WTC11 (cell line): ENCODE results near the gene KDM1A. TPM values are rescaled to one million over a fixed set of nuclear protein-coding genes. Genes with fewer than 3 reads are reported as not detected.
A peak's percentile ranks its signal among the peaks of the same experiment; 100 is the strongest.

Experiments
- ATAC-seq: fragments of 200-7000 bp; cut with Tn5 transposase; 2 replicates; pipeline ENCODE4 v1.10.0; 2021; ENCODE audit warnings: mild to moderate bottlenecking, moderate library complexity
- CTCF ChIA-PET: fragments of 300-600 bp; sonication (Branson Sonifier 250); formaldehyde crosslinking; loops from one replicate; lab custom pipeline; 2021; ENCODE audit warnings: antibody characterized with exemption; lab: Charles Lee
- POLR2A ChIA-PET: fragments of 350-600 bp; sonication (Branson Sonifier 250); formaldehyde crosslinking; loops from one replicate; lab custom pipeline; 2021; ENCODE audit warnings: antibody characterized with exemption; lab: Charles Lee
- DNase-seq: peaks from one replicate; pipeline ENCODE4 v3.0.0; 2021; ENCODE audit warnings: low spot score
- H3K27ac Mint-ChIP-seq: 2 replicates; pipeline ENCODE4 v1.8.0; 2021; ENCODE audit warnings: mixed read lengths
- H3K27me3 Mint-ChIP-seq: 2 replicates; pipeline ENCODE4 v1.8.0; 2021; ENCODE audit warnings: low read depth, mild to moderate bottlenecking, moderate library complexity, mixed read lengths
- H3K36me3 Mint-ChIP-seq: 2 replicates; pipeline ENCODE4 v1.8.0; 2021; ENCODE audit warnings: mixed read lengths
- H3K4me1 Mint-ChIP-seq: 2 replicates; pipeline ENCODE4 v1.8.0; 2022; ENCODE audit warnings: mixed read lengths
- H3K4me3 Mint-ChIP-seq: 2 replicates; pipeline ENCODE4 v1.8.0; 2021; ENCODE audit warnings: mild to moderate bottlenecking, moderate library complexity, mixed read lengths
- H3K9me3 Mint-ChIP-seq: 2 replicates; pipeline ENCODE4 v1.8.0; 2021; ENCODE audit warnings: mixed read lengths
- CREB1 ChIP-seq: sonication (generic); formaldehyde crosslinking; IDR thresholded peaks from 2 replicates; pipeline ENCODE4 v1.8.0; 2023; ENCODE audit warnings: mild to moderate bottlenecking, missing genetic modification reagents
- CREM ChIP-seq: sonication (generic); formaldehyde crosslinking; IDR thresholded peaks from 2 replicates; pipeline ENCODE4 v1.8.1; 2022; ENCODE audit warnings: mild to moderate bottlenecking, missing genetic modification reagents, moderate library complexity
- EMX1 ChIP-seq: fragments of 250-450 bp; sonication (Bioruptor Pico); IDR thresholded peaks from 2 replicates; pipeline ENCODE4 v1.8.0; 2021; ENCODE audit warnings: mild to moderate bottlenecking
- FOXK1 ChIP-seq: sonication (generic); formaldehyde crosslinking; IDR thresholded peaks from 2 replicates; pipeline ENCODE4 v1.8.0; 2022; ENCODE audit warnings: mild to moderate bottlenecking, moderate library complexity, missing genetic modification reagents
- MXD4 ChIP-seq: fragments of 250-450 bp; sonication (Bioruptor Pico); IDR thresholded peaks from 2 replicates; pipeline ENCODE4 v1.8.0; 2021; ENCODE audit warnings: mild to moderate bottlenecking, moderate library complexity, borderline replicate concordance
- MYBL2 ChIP-seq: sonication (generic); formaldehyde crosslinking; IDR thresholded peaks from 2 replicates; pipeline ENCODE4 v1.8.1; 2023; ENCODE audit warnings: mild to moderate bottlenecking, moderate library complexity, missing genetic modification reagents
- NR2C2 ChIP-seq: sonication (generic); formaldehyde crosslinking; IDR thresholded peaks from 2 replicates; pipeline ENCODE4 v1.8.0; 2022; ENCODE audit warnings: mild to moderate bottlenecking, missing genetic modification reagents
- RELA ChIP-seq: sonication (generic); formaldehyde crosslinking; IDR thresholded peaks from 2 replicates; pipeline ENCODE4 v1.8.1; 2022; ENCODE audit warnings: missing genetic modification reagents, mild to moderate bottlenecking, borderline replicate concordance
- SMAD4 ChIP-seq: sonication (generic); formaldehyde crosslinking; IDR thresholded peaks from 2 replicates; pipeline ENCODE4 v1.8.0; 2022; ENCODE audit warnings: mild to moderate bottlenecking, missing genetic modification reagents
- SP1 ChIP-seq: sonication (generic); formaldehyde crosslinking; conservative IDR thresholded peaks from 2 replicates; pipeline ENCODE4 v1.8.1; 2022; ENCODE audit warnings: missing genetic modification reagents
- TP53 ChIP-seq: sonication (generic); formaldehyde crosslinking; IDR thresholded peaks from 2 replicates; pipeline ENCODE4 v1.8.1; 2023; ENCODE audit warnings: mild to moderate bottlenecking, missing genetic modification reagents
- ZBTB21 ChIP-seq: sonication (generic); formaldehyde crosslinking; IDR thresholded peaks from 2 replicates; pipeline ENCODE4 v1.8.1; 2023; ENCODE audit warnings: mild to moderate bottlenecking, missing genetic modification reagents, borderline replicate concordance
- ZNF232 ChIP-seq: sonication (generic); formaldehyde crosslinking; IDR thresholded peaks from 2 replicates; pipeline ENCODE4 v1.8.0; 2022; ENCODE audit warnings: mild to moderate bottlenecking, missing genetic modification reagents
- ZNF263 ChIP-seq: sonication (generic); formaldehyde crosslinking; IDR thresholded peaks from 2 replicates; pipeline ENCODE4 v1.8.1; 2022; ENCODE audit warnings: low read depth, mild to moderate bottlenecking, moderate library complexity, missing genetic modification reagents
- ZNF416 ChIP-seq: fragments of 250-450 bp; sonication (Bioruptor Pico); IDR thresholded peaks from 2 replicates; pipeline ENCODE4 v1.9.0; 2021; ENCODE audit warnings: mild to moderate bottlenecking, inconsistent platforms
- ZNF671 ChIP-seq: fragments of 250-450 bp; sonication (Bioruptor Pico); IDR thresholded peaks from 2 replicates; pipeline ENCODE4 v1.8.0; 2021; ENCODE audit warnings: mild to moderate bottlenecking
- total RNA-seq: library from RNA; stranded (reverse); gene quantifications from 3 replicates; pipeline ENCODE4 v1.2.3, GENCODE V29; 2021
- TF ChIP-seq, protein P1 (sequence below): sonication (generic); formaldehyde crosslinking; IDR thresholded peaks from 2 replicates; pipeline ENCODE4 v1.8.0; 2022; ENCODE audit warnings: mild to moderate bottlenecking, missing genetic modification reagents
- TF ChIP-seq, protein P2 (sequence below): sonication (generic); formaldehyde crosslinking; conservative IDR thresholded peaks from 2 replicates; pipeline ENCODE4 v1.8.1; 2023; ENCODE audit warnings: mild to moderate bottlenecking, low read depth, missing genetic modification reagents, moderate library complexity
- TF ChIP-seq, protein P3 (sequence below): fragments of 250-450 bp; sonication (Bioruptor Pico); IDR thresholded peaks from 2 replicates; pipeline ENCODE4 v1.9.0; 2021; ENCODE audit warnings: mild to moderate bottlenecking
- TF ChIP-seq, protein P4 (sequence below): sonication (generic); formaldehyde crosslinking; conservative IDR thresholded peaks from 2 replicates; pipeline ENCODE4 v1.8.1; 2022; ENCODE audit warnings: mild to moderate bottlenecking, missing genetic modification reagents
- TF ChIP-seq, protein P5 (sequence below): sonication (generic); formaldehyde crosslinking; IDR thresholded peaks from 2 replicates; pipeline ENCODE4 v1.8.1; 2023; ENCODE audit warnings: mild to moderate bottlenecking, moderate library complexity, missing genetic modification reagents
- TF ChIP-seq, protein P6 (sequence below): sonication (generic); formaldehyde crosslinking; IDR thresholded peaks from 2 replicates; pipeline ENCODE4 v1.8.0; 2022; ENCODE audit warnings: mild to moderate bottlenecking, missing genetic modification reagents
- TF ChIP-seq, protein P7 (sequence below): sonication (generic); formaldehyde crosslinking; IDR thresholded peaks from 2 replicates; pipeline ENCODE4 v1.8.1; 2023; ENCODE audit warnings: mild to moderate bottlenecking, missing genetic modification reagents, moderate library complexity

The KDM1A gene
- total RNA-seq, 1 experiment from 2014 or later, result 226 TPM

DNA sequence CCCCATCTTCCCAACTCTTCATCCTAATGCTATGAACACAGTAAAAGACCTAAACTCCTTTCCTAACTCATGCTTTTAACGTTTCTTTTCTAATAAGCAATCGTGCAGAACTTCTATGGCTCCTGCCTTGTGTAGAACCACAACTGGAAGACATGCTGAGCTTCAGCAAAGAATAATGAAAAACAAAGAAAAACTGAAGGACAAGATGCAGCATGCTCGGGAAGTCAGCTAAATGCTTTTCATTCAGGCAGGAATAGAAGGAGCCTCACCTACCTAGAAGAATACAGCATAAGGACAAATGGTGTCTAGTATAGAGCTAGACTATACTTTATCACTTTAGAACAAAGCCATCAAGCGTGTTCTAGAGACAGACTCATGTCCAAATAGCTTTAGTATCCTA lies 103.5 kb downstream of the KDM1A start:
- H3K4me3 Mint-ChIP-seq, result no peak overlapping the region
- TF ChIP-seq MYBL2 (CRISPR knock-in tag), result no peak
- no peak for TF ChIP-seq NR2C2 (CRISPR knock-in tag)
- TF ChIP-seq ZNF263 (CRISPR knock-in tag), result no peak
- no peak for TF ChIP-seq ZNF671
- no peak for TF ChIP-seq ZNF416
- TF ChIP-seq, protein P1, sequence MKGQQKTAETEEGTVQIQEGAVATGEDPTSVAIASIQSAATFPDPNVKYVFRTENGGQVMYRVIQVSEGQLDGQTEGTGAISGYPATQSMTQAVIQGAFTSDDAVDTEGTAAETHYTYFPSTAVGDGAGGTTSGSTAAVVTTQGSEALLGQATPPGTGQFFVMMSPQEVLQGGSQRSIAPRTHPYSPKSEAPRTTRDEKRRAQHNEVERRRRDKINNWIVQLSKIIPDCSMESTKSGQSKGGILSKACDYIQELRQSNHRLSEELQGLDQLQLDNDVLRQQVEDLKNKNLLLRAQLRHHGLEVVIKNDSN (CRISPR knock-in tag), result no peak
- TF ChIP-seq FOXK1 (CRISPR knock-in tag), result no peak
- TF ChIP-seq, protein P2, sequence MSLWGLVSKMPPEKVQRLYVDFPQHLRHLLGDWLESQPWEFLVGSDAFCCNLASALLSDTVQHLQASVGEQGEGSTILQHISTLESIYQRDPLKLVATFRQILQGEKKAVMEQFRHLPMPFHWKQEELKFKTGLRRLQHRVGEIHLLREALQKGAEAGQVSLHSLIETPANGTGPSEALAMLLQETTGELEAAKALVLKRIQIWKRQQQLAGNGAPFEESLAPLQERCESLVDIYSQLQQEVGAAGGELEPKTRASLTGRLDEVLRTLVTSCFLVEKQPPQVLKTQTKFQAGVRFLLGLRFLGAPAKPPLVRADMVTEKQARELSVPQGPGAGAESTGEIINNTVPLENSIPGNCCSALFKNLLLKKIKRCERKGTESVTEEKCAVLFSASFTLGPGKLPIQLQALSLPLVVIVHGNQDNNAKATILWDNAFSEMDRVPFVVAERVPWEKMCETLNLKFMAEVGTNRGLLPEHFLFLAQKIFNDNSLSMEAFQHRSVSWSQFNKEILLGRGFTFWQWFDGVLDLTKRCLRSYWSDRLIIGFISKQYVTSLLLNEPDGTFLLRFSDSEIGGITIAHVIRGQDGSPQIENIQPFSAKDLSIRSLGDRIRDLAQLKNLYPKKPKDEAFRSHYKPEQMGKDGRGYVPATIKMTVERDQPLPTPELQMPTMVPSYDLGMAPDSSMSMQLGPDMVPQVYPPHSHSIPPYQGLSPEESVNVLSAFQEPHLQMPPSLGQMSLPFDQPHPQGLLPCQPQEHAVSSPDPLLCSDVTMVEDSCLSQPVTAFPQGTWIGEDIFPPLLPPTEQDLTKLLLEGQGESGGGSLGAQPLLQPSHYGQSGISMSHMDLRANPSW (CRISPR knock-in tag), result no peak
- TF ChIP-seq, protein P3, sequence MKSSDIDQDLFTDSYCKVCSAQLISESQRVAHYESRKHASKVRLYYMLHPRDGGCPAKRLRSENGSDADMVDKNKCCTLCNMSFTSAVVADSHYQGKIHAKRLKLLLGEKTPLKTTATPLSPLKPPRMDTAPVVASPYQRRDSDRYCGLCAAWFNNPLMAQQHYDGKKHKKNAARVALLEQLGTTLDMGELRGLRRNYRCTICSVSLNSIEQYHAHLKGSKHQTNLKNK, result no peak
- TF ChIP-seq SMAD4 (CRISPR knock-in tag), result no peak
- no peak for TF ChIP-seq CREB1 (CRISPR knock-in tag)
- no peak for TF ChIP-seq ZBTB21
- TF ChIP-seq EMX1 (CRISPR knock-in tag), result no peak
- TF ChIP-seq SP1 (CRISPR knock-in tag), result no peak
- TF ChIP-seq TP53 (CRISPR knock-in tag), result no peak
- TF ChIP-seq RELA (CRISPR knock-in tag), result no peak
- TF ChIP-seq, protein P4, sequence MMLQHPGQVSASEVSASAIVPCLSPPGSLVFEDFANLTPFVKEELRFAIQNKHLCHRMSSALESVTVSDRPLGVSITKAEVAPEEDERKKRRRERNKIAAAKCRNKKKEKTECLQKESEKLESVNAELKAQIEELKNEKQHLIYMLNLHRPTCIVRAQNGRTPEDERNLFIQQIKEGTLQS (CRISPR knock-in tag), result no peak
- CTCF ChIA-PET, result interaction anchor here (1.1 to 1.7 kb wide), 2 partner anchors 24 to 62 kb away, joined by 4 to 12 read pairs; no protein-coding TSS in a partner anchor
- no peak for DNase-seq
- no peaks in the 10 kb centered on the region for H3K9me3 Mint-ChIP-seq
- no peaks in the 10 kb centered on the region for H3K27me3 Mint-ChIP-seq
- H3K4me1 Mint-ChIP-seq, result peaks cover 46% of the 10 kb centered on the region
- POLR2A ChIA-PET, result no interaction called here
- no peaks in the 10 kb centered on the region for H3K36me3 Mint-ChIP-seq
- no peak; the same call in 1 of the 2 replicates for ATAC-seq
- peak overlapping the region; percentile 8; the same call in 1 of the 2 replicates for H3K27ac Mint-ChIP-seq

DNA sequence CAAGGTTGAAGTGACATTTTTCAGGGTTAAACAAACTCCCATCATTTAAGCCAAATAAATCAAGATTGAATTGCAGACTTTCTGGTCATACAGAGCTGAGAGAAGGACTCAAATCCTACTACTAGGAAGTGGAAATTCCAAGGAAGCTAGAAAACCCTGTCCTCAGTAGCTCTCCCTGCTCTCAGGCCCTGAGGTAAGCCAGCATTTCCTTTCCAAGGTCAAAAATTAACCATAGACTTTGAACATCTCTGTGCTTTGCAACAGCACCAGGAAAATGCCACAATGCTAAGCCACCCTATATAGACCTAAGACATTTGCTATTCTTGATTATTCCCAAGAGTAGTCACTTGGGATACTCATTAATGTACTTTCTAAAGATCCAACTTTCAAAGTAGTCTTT lies 104.3 kb downstream of the KDM1A start:
- no peaks in the 10 kb centered on the region for H3K27me3 Mint-ChIP-seq
- H3K4me3 Mint-ChIP-seq, result no peak overlapping the region
- POLR2A ChIA-PET, result interaction anchor here (1.1 kb wide), 1 partner anchor 45 kb away, joined by 4 read pairs; the partner anchor contains the start of gene LUZP1
- ATAC-seq, result no peak
- no peaks in the 10 kb centered on the region for H3K9me3 Mint-ChIP-seq
- H3K4me1 Mint-ChIP-seq, result peaks cover 46% of the 10 kb centered on the region
- TF ChIP-seq, protein P5, sequence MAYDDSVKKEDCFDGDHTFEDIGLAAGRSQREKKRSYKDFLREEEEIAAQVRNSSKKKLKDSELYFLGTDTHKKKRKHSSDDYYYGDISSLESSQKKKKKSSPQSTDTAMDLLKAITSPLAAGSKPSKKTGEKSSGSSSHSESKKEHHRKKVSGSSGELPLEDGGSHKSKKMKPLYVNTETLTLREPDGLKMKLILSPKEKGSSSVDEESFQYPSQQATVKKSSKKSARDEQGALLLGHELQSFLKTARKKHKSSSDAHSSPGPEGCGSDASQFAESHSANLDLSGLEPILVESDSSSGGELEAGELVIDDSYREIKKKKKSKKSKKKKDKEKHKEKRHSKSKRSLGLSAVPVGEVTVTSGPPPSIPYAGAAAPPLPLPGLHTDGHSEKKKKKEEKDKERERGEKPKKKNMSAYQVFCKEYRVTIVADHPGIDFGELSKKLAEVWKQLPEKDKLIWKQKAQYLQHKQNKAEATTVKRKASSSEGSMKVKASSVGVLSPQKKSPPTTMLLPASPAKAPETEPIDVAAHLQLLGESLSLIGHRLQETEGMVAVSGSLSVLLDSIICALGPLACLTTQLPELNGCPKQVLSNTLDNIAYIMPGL (CRISPR knock-in tag), result no peak
- TF ChIP-seq ZNF232 (no peak), MYBL2 (CRISPR knock-in tag) (no peak), CREM (CRISPR knock-in tag) (no peak), MXD4 (CRISPR knock-in tag) (no peak), ZBTB21 (no peak), ZNF671 (no peak)
- TF ChIP-seq, protein P6, sequence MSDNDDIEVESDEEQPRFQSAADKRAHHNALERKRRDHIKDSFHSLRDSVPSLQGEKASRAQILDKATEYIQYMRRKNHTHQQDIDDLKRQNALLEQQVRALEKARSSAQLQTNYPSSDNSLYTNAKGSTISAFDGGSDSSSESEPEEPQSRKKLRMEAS (CRISPR knock-in tag), result no peak
- TF ChIP-seq, protein P7, sequence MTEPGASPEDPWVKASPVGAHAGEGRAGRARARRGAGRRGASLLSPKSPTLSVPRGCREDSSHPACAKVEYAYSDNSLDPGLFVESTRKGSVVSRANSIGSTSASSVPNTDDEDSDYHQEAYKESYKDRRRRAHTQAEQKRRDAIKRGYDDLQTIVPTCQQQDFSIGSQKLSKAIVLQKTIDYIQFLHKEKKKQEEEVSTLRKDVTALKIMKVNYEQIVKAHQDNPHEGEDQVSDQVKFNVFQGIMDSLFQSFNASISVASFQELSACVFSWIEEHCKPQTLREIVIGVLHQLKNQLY, result no peak
- TF ChIP-seq, all 79 proteins: peak for 0
- peak overlapping the region; percentile 35 for H3K27ac Mint-ChIP-seq
- H3K36me3 Mint-ChIP-seq, result no peaks in the 10 kb centered on the region
- DNase-seq, result no peak
- CTCF ChIA-PET, result interaction anchor here (0.7 to 1.7 kb wide), 2 partner anchors 61 to 837 kb away, joined by 3 to 12 read pairs; no protein-coding TSS in a partner anchor
